ENCODE results near the gene CD300LG.

CD300LG gene

GRCh38 chr17:43817826-43818225, 29.1 kb upstream of the CD300LG start:
- TF ChIP-seq, protein P1, sequence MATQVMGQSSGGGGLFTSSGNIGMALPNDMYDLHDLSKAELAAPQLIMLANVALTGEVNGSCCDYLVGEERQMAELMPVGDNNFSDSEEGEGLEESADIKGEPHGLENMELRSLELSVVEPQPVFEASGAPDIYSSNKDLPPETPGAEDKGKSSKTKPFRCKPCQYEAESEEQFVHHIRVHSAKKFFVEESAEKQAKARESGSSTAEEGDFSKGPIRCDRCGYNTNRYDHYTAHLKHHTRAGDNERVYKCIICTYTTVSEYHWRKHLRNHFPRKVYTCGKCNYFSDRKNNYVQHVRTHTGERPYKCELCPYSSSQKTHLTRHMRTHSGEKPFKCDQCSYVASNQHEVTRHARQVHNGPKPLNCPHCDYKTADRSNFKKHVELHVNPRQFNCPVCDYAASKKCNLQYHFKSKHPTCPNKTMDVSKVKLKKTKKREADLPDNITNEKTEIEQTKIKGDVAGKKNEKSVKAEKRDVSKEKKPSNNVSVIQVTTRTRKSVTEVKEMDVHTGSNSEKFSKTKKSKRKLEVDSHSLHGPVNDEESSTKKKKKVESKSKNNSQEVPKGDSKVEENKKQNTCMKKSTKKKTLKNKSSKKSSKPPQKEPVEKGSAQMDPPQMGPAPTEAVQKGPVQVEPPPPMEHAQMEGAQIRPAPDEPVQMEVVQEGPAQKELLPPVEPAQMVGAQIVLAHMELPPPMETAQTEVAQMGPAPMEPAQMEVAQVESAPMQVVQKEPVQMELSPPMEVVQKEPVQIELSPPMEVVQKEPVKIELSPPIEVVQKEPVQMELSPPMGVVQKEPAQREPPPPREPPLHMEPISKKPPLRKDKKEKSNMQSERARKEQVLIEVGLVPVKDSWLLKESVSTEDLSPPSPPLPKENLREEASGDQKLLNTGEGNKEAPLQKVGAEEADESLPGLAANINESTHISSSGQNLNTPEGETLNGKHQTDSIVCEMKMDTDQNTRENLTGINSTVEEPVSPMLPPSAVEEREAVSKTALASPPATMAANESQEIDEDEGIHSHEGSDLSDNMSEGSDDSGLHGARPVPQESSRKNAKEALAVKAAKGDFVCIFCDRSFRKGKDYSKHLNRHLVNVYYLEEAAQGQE (IDR thresholded peaks at IDR 0.05; ENCODE audit: insufficient read depth in 1 of 2, low read depth in 2 of 2, low read length in 2 of 2): no peak
- TF ChIP-seq POLR2AphosphoS5 (IDR thresholded peaks at IDR 0.05; ENCODE audit: low read depth, low read length): no peak
- no peak for TF ChIP-seq SIN3A (IDR thresholded peaks at IDR 0.05; ENCODE audit: borderline replicate concordance, insufficient read depth, low read length)
- TF ChIP-seq TAF1 (IDR thresholded peaks at IDR 0.05; ENCODE audit: borderline replicate concordance, insufficient read depth, low read length): no peak
- TF ChIP-seq FOXP2 (optimal IDR thresholded peaks at IDR 0.05; ENCODE audit: borderline replicate concordance, extremely low read depth, extremely low read length, insufficient read depth): no peak

DNA sequence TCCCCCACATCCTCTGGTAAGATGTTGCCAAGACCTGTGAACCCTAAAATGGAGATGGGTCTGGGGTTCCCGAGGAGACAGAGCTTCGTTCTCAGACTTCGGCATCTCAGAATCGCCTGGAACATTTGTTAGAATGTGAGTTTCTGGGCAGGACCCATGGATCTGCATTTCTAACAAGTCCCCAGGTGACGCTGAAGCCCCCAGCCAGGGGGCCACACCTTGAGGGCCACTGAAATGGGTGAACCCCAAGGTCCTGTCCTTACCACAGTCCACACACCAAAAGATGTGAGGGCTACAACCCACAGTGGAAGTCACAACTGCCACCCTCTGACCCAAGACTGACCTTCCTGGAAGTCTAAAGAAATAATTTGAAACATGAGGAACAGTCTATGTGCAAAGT, 28.0 kb upstream of the CD300LG start:
- no peak for TF ChIP-seq FOXP2 (optimal IDR thresholded peaks at IDR 0.05; ENCODE audit: borderline replicate concordance, extremely low read depth, extremely low read length, insufficient read depth)

- no peak for TF ChIP-seq POLR2AphosphoS5 (IDR thresholded peaks at IDR 0.05; ENCODE audit: low read depth, low read length)
- no peak for TF ChIP-seq SIN3A (IDR thresholded peaks at IDR 0.05; ENCODE audit: borderline replicate concordance, insufficient read depth, low read length)
- no peak for TF ChIP-seq FOXP2 (optimal IDR thresholded peaks at IDR 0.05; ENCODE audit: borderline replicate concordance, extremely low read depth, extremely low read length, insufficient read depth)
Measured at GRCh38 chr17:43820759-43821158, 26.2 kb upstream of the CD300LG start.

DNA sequence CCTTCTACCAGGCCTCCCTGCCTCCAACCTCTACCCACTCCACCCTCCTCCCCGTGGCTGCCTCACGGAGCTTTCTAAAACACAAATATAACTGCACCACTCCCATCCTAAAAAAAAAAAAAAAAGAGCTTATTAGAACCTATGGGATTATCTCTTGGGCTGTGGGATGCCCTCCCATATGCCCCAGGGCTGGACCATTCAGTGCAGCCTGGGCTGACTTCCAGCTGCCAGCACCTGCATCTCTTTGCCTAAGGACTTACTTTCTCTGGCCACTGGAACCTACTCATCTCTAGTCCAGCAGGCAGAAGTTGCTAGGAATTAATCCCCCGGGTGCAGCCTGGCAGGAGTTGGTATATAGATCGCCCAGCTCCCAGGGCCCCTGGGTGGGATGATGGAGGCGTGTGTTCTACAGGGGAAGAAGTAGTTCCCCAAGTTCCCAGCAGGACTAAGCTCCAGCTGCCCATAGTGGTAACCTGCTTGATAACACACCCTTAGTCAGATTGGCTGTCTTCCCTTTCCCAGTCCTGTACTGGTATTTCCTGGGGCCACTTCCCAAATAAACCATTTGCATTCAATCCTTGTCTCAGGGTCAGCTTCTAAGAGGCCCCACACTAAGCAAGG, 24.3 kb upstream of the CD300LG start:
- TF ChIP-seq, protein P1 (IDR thresholded peaks at IDR 0.05; ENCODE audit: insufficient read depth in 1 of 2, low read depth in 2 of 2, low read length in 2 of 2): no peak
- TF ChIP-seq FOXP2 (optimal IDR thresholded peaks at IDR 0.05; ENCODE audit: borderline replicate concordance, extremely low read depth, extremely low read length, insufficient read depth): no peak
- TF ChIP-seq SIN3A (IDR thresholded peaks at IDR 0.05; ENCODE audit: borderline replicate concordance, insufficient read depth, low read length): no peak
- TF ChIP-seq POLR2AphosphoS5 (IDR thresholded peaks at IDR 0.05; ENCODE audit: low read depth, low read length): no peak
- no peak for TF ChIP-seq TAF1 (IDR thresholded peaks at IDR 0.05; ENCODE audit: borderline replicate concordance, insufficient read depth, low read length)

DNA sequence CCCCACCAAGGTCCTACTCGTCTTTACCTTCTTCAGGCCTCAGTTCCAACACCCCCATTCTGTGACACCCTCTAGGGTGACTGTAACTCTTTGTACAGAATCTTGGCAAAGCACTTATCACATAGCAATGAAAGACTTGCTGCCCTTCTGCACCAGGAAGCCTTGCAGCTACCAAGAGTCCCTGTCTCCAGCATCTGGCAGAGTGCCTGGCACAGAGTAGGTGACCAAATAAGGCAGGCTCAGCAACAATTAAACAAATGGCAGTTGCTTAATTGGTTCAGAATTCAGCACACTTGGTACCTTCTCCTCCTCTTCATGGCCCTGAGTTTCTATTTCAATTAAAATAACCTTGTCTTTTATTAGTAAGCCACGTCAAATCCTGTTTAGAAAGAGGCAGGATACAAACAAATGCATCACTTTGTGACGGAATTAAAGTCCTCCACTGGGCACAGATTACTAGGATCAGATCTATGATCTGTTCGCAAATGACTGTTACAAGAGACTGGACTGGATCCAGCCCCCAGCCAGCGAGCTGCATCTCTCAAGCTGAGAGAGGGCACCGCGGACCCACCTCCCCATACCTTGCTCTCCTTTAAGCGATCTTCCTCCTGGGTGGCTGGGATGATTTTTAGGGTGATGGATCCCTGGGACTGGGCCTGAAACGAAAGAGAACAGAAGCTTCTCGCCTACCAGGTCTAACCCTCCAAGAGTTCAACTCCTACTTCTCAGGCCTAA, 23.5 kb upstream of the CD300LG start:
- TF ChIP-seq, protein P1 (IDR thresholded peaks at IDR 0.05; ENCODE audit: insufficient read depth in 1 of 2, low read depth in 2 of 2, low read length in 2 of 2): no peak
- no peak for TF ChIP-seq SIN3A (IDR thresholded peaks at IDR 0.05; ENCODE audit: borderline replicate concordance, insufficient read depth, low read length)
- no peak for TF ChIP-seq FOXP2 (optimal IDR thresholded peaks at IDR 0.05; ENCODE audit: borderline replicate concordance, extremely low read depth, extremely low read length, insufficient read depth)
- no peak for TF ChIP-seq TAF1 (IDR thresholded peaks at IDR 0.05; ENCODE audit: borderline replicate concordance, insufficient read depth, low read length)
- no peak for TF ChIP-seq POLR2AphosphoS5 (IDR thresholded peaks at IDR 0.05; ENCODE audit: low read depth, low read length)

- TF ChIP-seq POLR2AphosphoS5 (IDR thresholded peaks at IDR 0.05; ENCODE audit: low read depth, low read length) (no peak), TAF1 (IDR thresholded peaks at IDR 0.05; ENCODE audit: borderline replicate concordance, insufficient read depth, low read length) (no peak), SIN3A (IDR thresholded peaks at IDR 0.05; ENCODE audit: borderline replicate concordance, insufficient read depth, low read length) (no peak), FOXP2 (optimal IDR thresholded peaks at IDR 0.05; ENCODE audit: borderline replicate concordance, extremely low read depth, extremely low read length, insufficient read depth) (no peak)
- TF ChIP-seq, protein P1 (IDR thresholded peaks at IDR 0.05; ENCODE audit: insufficient read depth in 1 of 2, low read depth in 2 of 2, low read length in 2 of 2): no peak
Measured at GRCh38 chr17:43825567-43825966, 21.4 kb upstream of the CD300LG start.

Measured in PFSK-1 (cell line).